Posterior vena cava (tissue), 2 donors: ENCODE data around the gene LIMCH1. TPM values are rescaled to one million over a fixed set of nuclear protein-coding genes. Genes with fewer than 3 reads are reported as not detected.
"Not testable (repeated sequence)": the region's sequence is repeated elsewhere in the genome, so short reads cannot be mapped to it uniquely, and the experiment has no call there.

Source experiments
- DNase-seq: peaks from one replicate; pipeline ENCODE4 v3.0.0-alpha.2; 2020; ENCODE audit warnings: low spot score
- intact Hi-C, 2 donors: fragments of 100-400 bp; cut with DNase I; formaldehyde crosslinking; loops; one replicate each; pipeline versions ENCODE4 v1.14.1 to v1.14.2; 2022 to 2023
- total RNA-seq, 2 donors: library from RNA; stranded (reverse); fragmentation: NEBNext Ultra II Directional; extraction: Animal tissue kit (Norgen Biotek cat#: 25700); gene quantifications; one replicate each; pipeline ENCODE4 v1.2.1, GENCODE V29; 2021
- donor health status: DM: yes; HTN: yes; CAD: no.
- donor health status: DM: yes; HTN: yes; CAD: no.

LIMCH1 gene
- total RNA-seq, 2 donors from 2014 or later: 38.7 to 68.0 TPM

- no peak for DNase-seq
- intact Hi-C loops: no loop called here
Measured at GRCh38 chr4:41624765-41625164, 86.8 kb downstream of the LIMCH1 start.

GRCh38 chr4:41625531-41625930, 87.6 kb downstream of the LIMCH1 start:
- intact Hi-C loops: no loop called here
- no peak for DNase-seq

- DNase-seq: no peak
- intact Hi-C loops: no loop called here
Measured at GRCh38 chr4:41628936-41629335, 91.0 kb downstream of the LIMCH1 start.

GRCh38 chr4:41631523-41631922, 93.6 kb downstream of the LIMCH1 start:
- DNase-seq: no peak
- intact Hi-C loops: no loop called here

- intact Hi-C loops: no loop called here
- no peak for DNase-seq
Measured at GRCh38 chr4:41632481-41633073, 94.6 kb downstream of the LIMCH1 start.

- intact Hi-C loops: no loop called here
- DNase-seq: no peak
Measured at GRCh38 chr4:41633321-41633720, 95.4 kb downstream of the LIMCH1 start.

GRCh38 chr4:41635441-41635840, 97.5 kb downstream of the LIMCH1 start:
- no peak for DNase-seq
- intact Hi-C loops: no loop called here

- no peak for DNase-seq
- intact Hi-C loops: no loop called here
Measured at GRCh38 chr4:41638203-41638602, 100.2 kb downstream of the LIMCH1 start.

GRCh38 chr4:41638866-41639265, 100.9 kb downstream of the LIMCH1 start:
- DNase-seq: no peak
- intact Hi-C loops: no loop called here

- no peak for DNase-seq
- intact Hi-C loops: no loop called here
Measured at GRCh38 chr4:41639291-41639690, 101.3 kb downstream of the LIMCH1 start.

- no peak for DNase-seq
- intact Hi-C loops: no loop called here
Measured at GRCh38 chr4:41640906-41641305, 102.9 kb downstream of the LIMCH1 start.

GRCh38 chr4:41642746-41643145, 104.8 kb downstream of the LIMCH1 start:
- intact Hi-C loops, DNase-seq: not testable (repeated sequence)

GRCh38 chr4:41643331-41643730, 105.4 kb downstream of the LIMCH1 start:
- DNase-seq: no peak
- intact Hi-C loops: no loop called here

GRCh38 chr4:41644288-41644914, 106.4 kb downstream of the LIMCH1 start:
- DNase-seq: peak; percentile 90
- intact Hi-C loops: no loop called here

- intact Hi-C loops: loop anchor here (5.0 kb wide), 2 partner anchors 348 to 363 kb away; no protein-coding TSS in a partner anchor
- no peak for DNase-seq
Measured at GRCh38 chr4:41644915-41645295, 106.9 kb downstream of the LIMCH1 start.

- intact Hi-C loops: loop anchor here (5.0 kb wide), 2 partner anchors 349 to 364 kb away; no protein-coding TSS in a partner anchor
- no peak for DNase-seq
Measured at GRCh38 chr4:41645728-41646390, 107.9 kb downstream of the LIMCH1 start.

- DNase-seq: no peak
- intact Hi-C loops: loop anchor here (5.0 kb wide), 2 partner anchors 350 to 365 kb away; no protein-coding TSS in a partner anchor
Measured at GRCh38 chr4:41646862-41647261, 108.9 kb downstream of the LIMCH1 start.

- no peak for DNase-seq
- intact Hi-C loops: loop anchor here (5.0 kb wide), 2 partner anchors 350 to 365 kb away; no protein-coding TSS in a partner anchor
Measured at GRCh38 chr4:41647383-41647782, 109.4 kb downstream of the LIMCH1 start.

GRCh38 chr4:41651150-41651549, 113.2 kb downstream of the LIMCH1 start:
- intact Hi-C loops, DNase-seq: not testable (repeated sequence)

- no peak for DNase-seq
- intact Hi-C loops: no loop called here
Measured at GRCh38 chr4:41652971-41653370, 115.0 kb downstream of the LIMCH1 start.

- intact Hi-C loops: no loop called here
- DNase-seq: no peak
Measured at GRCh38 chr4:41653523-41653922, 115.6 kb downstream of the LIMCH1 start.
